OCI-LY1 (cell line): ENCODE measurements around the gene NPSR1.

ENCODE experiments used
- EZH2 ChIP-seq: fragments of 200-600 bp; sonication (generic), shearing (Covaris generic); IDR thresholded peaks from 2 replicates; pipeline ENCODE4 v1.8.0; 2017; ENCODE audit warnings: borderline replicate concordance, mixed run types, mild to moderate bottlenecking, antibody characterized with exemption, low read length, moderate library complexity, mixed read lengths
- TF ChIP-seq, protein P1 (sequence below): fragments of 200-600 bp; sonication (generic), shearing (Covaris generic); IDR thresholded peaks from 2 replicates; pipeline ENCODE4 v1.5.1; 2017; ENCODE audit warnings: mild to moderate bottlenecking, antibody characterized with exemption, low read length, moderate library complexity, mixed read lengths

- TF ChIP-seq, protein P1, sequence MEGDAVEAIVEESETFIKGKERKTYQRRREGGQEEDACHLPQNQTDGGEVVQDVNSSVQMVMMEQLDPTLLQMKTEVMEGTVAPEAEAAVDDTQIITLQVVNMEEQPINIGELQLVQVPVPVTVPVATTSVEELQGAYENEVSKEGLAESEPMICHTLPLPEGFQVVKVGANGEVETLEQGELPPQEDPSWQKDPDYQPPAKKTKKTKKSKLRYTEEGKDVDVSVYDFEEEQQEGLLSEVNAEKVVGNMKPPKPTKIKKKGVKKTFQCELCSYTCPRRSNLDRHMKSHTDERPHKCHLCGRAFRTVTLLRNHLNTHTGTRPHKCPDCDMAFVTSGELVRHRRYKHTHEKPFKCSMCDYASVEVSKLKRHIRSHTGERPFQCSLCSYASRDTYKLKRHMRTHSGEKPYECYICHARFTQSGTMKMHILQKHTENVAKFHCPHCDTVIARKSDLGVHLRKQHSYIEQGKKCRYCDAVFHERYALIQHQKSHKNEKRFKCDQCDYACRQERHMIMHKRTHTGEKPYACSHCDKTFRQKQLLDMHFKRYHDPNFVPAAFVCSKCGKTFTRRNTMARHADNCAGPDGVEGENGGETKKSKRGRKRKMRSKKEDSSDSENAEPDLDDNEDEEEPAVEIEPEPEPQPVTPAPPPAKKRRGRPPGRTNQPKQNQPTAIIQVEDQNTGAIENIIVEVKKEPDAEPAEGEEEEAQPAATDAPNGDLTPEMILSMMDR, result no peak
- no peak for TF ChIP-seq EZH2
These were observed 66.0 kb downstream of the NPSR1 start for GRCh38 chr7:34723866-34724490.
